Measurements from ENCODE around the gene IPMK. TPM values are rescaled to one million over a fixed set of nuclear protein-coding genes. Genes with fewer than 3 reads are reported as not detected.
"Not testable (repeated sequence)": the region's sequence is repeated elsewhere in the genome, so short reads cannot be mapped to it uniquely, and the experiment has no call there.

IPMK gene
- total and polyA plus RNA-seq, 2 of the 8 experiments (the other 6 are each of a cell fraction or from before 2014, with no cell fraction given), result 1.3 to 7.8 TPM

GRCh38 chr10:58243801-58244200 is 23.9 kb downstream of the IPMK start:
- H2AK5ac ChIP-seq (ENCODE audit: low read depth, low read length); H3K27me3 ChIP-seq (replicated peaks in 1 of 4; ENCODE audit: control insufficient read depth in 3 of 4, extremely low read depth in 1 of 4, insufficient read depth in 3 of 4, low read length in 3 of 4); H3K4me1 ChIP-seq (replicated peaks in 1 of 4; ENCODE audit: control insufficient read depth in 3 of 4, insufficient read depth in 4 of 4, low read length in 3 of 4); H3K36me3 ChIP-seq (ENCODE audit: control insufficient read depth in 2 of 4, insufficient read depth in 4 of 4, low read length in 3 of 4); H2BK120ac ChIP-seq (replicated peaks; ENCODE audit: low read depth, low read length); H3K79me1 ChIP-seq (ENCODE audit: low read depth, low read length); H2BK12ac ChIP-seq (ENCODE audit: low read depth, low read length); H3K23ac ChIP-seq (ENCODE audit: insufficient read length); FAIRE-seq; CTCF ChIA-PET (ENCODE audit: partially characterized antibody); H3K79me2 ChIP-seq (ENCODE audit: control insufficient read depth in 1 of 2, insufficient read depth in 2 of 2, low read length in 2 of 2); H2BK20ac ChIP-seq (ENCODE audit: low read length); H3K4me3 ChIP-seq (ENCODE audit: extremely low read depth in 1 of 4, insufficient read depth in 2 of 4, low read depth in 3 of 4, low read length in 4 of 4); DNase-seq (ENCODE audit: low read depth in 1 of 2, low spot score in 2 of 2); POLR2A ChIA-PET (ENCODE audit: partially characterized antibody); H3K27ac ChIP-seq (ENCODE audit: low read depth, low read length); H3K23me2 ChIP-seq (ENCODE audit: low read depth, low read length); H4K91ac ChIP-seq (replicated peaks; ENCODE audit: insufficient read length, low read length); H2AFZ ChIP-seq (ENCODE audit: low read length); H2BK15ac ChIP-seq (ENCODE audit: low read length); H4K5ac ChIP-seq (ENCODE audit: insufficient read length, low read depth, low read length); H3K4me2 ChIP-seq (ENCODE audit: insufficient read depth in 1 of 2, low read depth in 2 of 2, low read length in 2 of 2); H2BK5ac ChIP-seq (ENCODE audit: low read depth, low read length); H3K18ac ChIP-seq (ENCODE audit: extremely low read depth, low read length); H3K14ac ChIP-seq (ENCODE audit: insufficient read length); H4K8ac ChIP-seq (ENCODE audit: extremely low read depth, insufficient read depth, low read length); H4K20me1 ChIP-seq (replicated peaks in 1 of 2; ENCODE audit: control insufficient read depth in 1 of 2, insufficient read depth in 2 of 2, low read length in 2 of 2); H3K56ac ChIP-seq (replicated peaks; ENCODE audit: insufficient read length, low read depth, low read length); H3K4ac ChIP-seq (replicated peaks; ENCODE audit: insufficient read length, low read depth, low read length); H3K9ac ChIP-seq (replicated peaks in 1 of 4; ENCODE audit: extremely low read depth in 1 of 4, low read depth in 3 of 4, low read length in 3 of 4): not testable (repeated sequence)
- H3K9me3 ChIP-seq (ENCODE audit: insufficient read depth in 2 of 2, low read depth in 1 of 2, low read length in 1 of 2), result peaks cover 5 to 20% of the 10 kb centered on the region in 2 experiments; a peak in 1 of 4 replicates
- WGBS, 2 experiments (ENCODE audit: extremely low coverage in 1 of 2, insufficient coverage in 1 of 2, insufficient read length in 1 of 2, insufficient replicate concordance in 2 of 2, low coverage in 1 of 2, low lambda C conversion rate in 2 of 2, missing lambda C conversion rate in 1 of 2), result 100% methylated on average over 3 of the region's 31 CpGs; no CpG with 5 or more reads in 1 of the 2 experiments

All from H1 (cell line).